GM19455 (cell line): Measurements from ENCODE around the gene APOO.
"Not testable (repeated sequence)": the region's sequence is repeated elsewhere in the genome, so short reads cannot be mapped to it uniquely, and the experiment has no call there.

Experiments
- ATAC-seq: cut with Tn5 transposase; IDR thresholded peaks from one replicate; pipeline ENCODE4 v1.9.1; 2021; ENCODE audit not compliant: unreplicated experiment

The APOO gene

GRCh38 chrX:23861215-23861896 lies 46.4 kb downstream of the APOO start:
- ATAC-seq = no peak

DNA sequence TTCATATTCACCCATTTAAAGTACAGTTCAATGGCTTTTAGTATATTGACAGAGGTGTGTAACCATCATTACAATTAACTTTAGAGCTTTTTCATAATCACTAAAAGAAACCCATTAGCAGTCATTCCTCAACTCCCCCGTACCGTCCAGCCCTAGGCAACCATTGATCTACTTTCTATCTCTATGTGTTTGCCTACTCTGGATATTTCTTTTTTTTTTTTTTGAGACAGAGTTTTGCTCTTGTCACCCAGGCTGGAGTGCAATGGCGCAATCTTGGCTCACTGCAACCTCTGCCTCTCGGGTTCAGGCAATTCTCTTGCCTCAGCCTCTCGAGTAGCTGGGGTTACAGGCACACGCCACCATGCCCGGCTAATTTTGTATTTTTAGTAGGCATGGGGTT lies 48.5 kb downstream of the APOO start:
- not testable (repeated sequence) for ATAC-seq

DNA sequence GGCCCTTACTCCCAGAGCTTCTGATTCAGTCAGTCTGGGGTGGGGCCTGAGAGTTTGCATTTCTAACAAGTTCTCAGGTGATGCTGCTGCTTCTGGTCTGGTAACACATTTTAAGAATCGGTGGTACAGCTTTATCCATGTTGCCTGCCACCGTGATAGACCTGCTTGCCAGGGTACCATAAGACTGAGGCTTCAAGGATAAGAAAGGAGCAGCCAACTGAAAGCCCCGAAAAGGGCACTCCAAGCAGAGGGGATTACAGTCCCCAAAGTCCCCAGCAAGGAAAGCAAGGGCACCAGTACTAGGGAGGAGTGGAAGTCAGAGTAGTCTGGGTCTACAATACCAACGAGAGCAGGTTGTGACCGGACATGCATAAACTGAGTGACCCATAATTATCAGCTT lies 49.8 kb downstream of the APOO start:
- ATAC-seq = no peak

- ATAC-seq = no peak
Measured at GRCh38 chrX:23857363-23857762, 50.4 kb downstream of the APOO start.

DNA sequence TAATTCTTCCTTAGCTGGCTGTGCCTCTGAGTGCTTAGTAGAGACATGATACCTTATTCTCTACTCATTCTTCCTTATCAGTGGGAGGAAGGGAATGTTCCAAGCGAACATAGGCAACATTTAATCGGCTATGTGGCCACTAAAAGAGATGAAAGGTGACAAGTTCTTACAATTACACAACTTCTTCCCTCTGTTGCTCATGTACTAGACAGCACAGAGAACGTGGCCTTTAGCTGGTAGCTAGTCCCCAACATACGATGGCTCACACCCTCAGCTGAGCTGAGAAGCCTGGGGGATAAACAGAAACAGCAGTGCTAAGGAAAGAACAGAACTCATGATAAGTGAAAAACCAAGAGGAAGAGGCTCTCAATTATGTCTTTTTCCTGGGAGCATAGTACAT lies 52.2 kb downstream of the APOO start:
- ATAC-seq = no peak

GRCh38 chrX:23854945-23855344 lies 52.8 kb downstream of the APOO start:
- no peak for ATAC-seq

DNA sequence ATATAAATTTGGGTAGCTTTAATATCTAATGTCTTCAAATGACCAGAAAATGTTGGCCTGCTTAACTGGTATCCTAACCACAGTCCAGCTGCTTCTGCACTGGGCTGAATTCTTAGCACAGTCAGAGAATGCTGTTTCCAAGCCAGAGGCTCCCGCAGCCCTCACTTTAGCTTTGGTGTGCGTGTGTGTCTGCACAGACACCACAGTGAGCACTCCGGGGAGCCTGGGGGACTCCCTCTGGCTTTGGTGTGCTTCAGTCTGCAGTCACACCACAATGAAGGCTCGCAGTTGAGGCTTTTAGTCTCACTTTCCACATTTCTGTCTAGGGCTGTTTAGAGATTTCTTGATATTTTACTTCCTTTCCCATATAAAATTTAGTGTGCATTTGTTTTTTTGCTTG lies 53.6 kb downstream of the APOO start:
- ATAC-seq = no peak

DNA sequence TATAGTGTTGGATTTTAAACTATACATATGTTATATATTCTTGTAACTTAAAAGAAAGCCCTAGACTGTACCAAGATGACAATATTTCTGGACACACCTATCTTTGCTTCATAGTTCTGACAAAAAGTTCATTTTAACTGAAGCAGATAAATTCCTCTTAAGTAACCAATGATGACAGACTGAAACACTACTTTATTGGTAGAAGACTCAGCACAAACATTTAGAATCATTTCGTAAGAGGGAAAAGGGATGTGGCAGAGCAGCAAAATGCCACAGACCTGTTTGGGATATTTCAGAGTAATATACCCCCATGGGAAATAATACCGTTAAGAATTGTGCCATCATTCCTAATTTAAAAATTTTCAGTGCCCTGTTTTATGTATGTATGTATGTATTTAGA lies 56.2 kb downstream of the APOO start:
- ATAC-seq = no peak

GRCh38 chrX:23849241-23849640 lies 58.5 kb downstream of the APOO start:
- ATAC-seq = no peak

DNA sequence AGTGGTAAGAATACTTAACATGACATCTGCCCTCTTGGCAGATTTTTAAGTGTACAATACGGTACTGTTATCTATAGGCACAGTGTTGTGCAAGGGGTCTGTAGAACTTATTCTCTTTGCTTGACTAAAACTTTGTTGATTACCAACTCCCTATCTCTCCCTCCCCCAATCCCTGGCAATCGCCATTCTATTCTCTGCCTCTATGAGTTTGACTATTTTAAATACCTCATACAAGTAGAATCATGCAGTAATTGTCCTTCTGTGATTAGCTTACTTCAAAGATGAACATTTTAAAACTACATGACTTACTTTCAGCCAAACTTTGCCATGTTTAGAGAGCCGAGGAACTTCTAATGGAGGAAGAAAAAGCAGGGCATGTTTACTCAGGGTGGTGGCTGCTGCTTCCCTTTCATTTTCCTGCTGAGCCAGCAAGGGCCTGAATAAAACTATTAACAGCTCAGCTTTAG lies 62.4 kb downstream of the APOO start:
- no peak for ATAC-seq

DNA sequence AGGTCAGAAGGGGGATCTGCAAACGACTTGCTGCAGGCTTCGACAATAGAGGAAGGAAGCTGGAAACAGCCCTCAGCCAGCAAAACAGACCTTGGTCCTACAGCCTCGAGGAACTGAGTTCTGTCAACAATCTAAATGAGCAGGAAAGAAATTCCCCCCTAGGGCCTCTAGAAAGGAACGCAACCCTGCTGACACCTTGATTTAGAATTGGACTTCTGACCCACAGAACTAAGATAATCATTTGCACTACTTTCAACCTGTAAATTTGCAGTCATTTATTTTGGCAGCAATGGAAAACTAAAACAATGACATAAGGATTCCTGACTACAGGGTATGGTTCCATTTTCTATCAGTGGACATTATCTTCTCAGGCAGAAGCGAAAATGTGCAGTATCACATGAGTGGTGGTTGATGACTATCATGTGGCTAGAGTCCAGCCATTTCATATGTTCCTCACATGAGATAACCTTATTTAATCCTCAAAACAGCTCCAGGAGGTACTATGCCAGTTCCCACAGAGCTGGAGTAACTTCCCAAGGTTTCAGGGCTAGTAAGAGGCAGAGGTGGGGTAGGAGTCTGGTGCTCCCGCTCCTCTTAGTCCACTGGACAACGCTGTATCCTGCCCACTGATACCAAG lies 63.1 kb downstream of the APOO start:
- ATAC-seq = no peak

GRCh38 chrX:23841847-23842522 lies 65.8 kb downstream of the APOO start:
- ATAC-seq = no peak

DNA sequence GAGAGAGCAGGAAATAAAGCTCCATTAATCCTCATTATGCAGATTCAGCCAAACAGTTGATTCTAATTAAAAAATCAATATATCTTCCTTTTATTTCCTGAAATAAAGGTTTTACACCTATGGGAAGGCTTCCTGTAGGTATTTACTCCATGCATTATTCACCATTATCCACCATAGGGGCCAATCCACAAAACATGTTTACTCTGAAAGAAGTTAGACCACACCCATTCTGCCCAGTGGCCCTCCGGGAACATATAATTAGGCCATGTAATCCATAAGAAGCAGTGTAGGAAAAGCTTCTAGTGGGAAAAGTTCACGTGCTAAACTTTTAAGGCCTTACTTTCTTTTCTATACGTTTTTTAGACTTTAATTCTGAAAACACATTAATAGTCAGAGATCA lies 67.1 kb downstream of the APOO start:
- no peak for ATAC-seq

DNA sequence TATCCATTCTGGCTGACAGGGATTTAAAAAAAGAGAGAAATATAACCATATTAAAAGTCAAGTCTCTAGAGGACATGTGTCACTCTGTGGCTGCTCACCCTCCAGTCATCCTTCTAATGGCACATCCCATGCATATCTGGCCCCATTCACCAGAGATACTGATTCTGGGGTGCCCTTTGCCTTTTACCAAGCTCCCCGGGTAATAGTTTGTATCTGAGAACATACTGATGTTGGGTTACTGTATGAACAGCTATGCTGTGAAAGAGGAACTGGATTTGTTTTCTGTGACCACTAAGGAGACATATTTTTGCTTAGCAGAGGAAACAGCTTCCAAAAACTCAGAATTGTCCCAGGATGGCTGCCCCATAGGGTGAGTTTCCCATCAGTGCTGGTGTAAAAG lies 68.8 kb downstream of the APOO start:
- no peak for ATAC-seq

GRCh38 chrX:23832721-23833120 lies 75.0 kb downstream of the APOO start:
- ATAC-seq = no peak

DNA sequence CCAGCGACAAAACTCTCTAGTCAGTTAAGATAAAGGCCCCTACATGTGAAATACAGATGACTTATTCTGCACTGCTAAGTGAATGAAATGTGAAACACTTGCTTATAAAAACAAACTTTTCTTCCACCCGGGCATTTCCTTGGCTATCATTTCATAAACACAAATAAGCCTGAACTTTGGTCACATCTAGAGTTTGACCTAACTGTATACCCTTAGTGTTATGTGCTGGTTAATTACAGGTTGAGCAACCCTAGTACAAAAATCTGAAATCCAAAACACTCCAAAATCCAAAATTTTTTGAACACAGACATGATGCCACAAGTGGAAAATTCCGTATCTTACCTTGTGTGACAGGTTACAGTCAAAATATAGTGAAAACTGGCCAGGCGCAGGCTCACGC lies 78.9 kb downstream of the APOO start:
- no peak for ATAC-seq

DNA sequence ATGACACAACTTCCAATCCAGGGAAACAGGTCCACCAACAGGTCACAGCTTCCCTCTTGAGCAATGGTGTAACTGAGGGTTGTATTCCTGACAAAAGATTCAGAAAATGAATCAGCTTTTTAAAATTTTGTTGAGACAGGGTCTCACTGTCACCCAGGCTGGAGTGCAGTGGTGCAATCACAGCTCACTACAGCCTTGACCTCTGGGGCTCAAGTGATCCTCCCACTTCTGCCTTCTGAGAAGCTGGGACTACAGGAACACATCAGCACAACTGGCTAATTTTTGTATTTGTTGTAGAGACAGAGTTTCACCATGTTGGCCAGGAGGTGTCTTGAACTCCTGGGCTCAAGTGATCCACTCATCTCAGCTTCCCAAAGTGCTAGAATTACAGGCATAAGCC lies 81.1 kb downstream of the APOO start:
- ATAC-seq = no peak

DNA sequence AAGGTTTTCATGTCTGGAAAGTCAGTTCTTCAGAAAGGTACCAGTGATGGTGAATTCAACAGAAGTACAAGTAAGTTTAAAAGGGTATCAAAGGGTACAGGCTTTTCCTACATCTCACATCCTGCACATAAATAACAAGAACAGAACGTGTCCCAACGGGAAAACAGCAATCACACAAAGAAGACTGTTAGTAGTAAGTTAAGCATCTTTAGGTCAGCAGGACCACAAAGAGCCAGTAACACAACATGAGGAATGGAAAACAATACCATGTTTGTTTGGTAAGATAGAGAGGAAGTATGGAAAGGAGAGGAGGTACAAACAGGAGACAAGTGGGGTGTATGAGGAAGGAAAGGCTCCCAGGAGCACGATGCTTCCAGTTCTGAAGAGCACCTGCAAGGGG lies 81.5 kb downstream of the APOO start:
- no peak for ATAC-seq

- ATAC-seq = no peak
Measured at GRCh38 chrX:23825675-23826074, 82.1 kb downstream of the APOO start.

- no peak for ATAC-seq
Measured at GRCh38 chrX:23822841-23823240, 84.9 kb downstream of the APOO start.

DNA sequence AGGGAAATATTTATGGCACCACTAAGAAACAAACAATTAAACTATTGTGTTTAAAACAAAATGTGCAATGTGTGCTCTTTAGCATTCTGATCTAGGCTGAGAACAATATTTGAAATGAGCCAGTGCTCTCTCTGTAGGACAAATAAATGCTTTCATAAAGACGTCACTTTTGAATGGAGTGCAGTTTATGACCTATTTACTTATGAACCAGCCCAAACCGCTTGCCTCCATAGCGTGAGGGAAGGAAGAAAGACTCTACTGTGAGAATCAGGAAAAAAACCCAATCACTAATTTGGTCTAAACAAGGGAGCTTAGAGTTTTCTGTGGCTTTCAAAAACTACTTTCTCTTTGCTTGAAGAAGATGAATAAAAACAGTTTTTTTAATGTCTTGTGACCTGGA lies 85.3 kb downstream of the APOO start:
- ATAC-seq = no peak

DNA sequence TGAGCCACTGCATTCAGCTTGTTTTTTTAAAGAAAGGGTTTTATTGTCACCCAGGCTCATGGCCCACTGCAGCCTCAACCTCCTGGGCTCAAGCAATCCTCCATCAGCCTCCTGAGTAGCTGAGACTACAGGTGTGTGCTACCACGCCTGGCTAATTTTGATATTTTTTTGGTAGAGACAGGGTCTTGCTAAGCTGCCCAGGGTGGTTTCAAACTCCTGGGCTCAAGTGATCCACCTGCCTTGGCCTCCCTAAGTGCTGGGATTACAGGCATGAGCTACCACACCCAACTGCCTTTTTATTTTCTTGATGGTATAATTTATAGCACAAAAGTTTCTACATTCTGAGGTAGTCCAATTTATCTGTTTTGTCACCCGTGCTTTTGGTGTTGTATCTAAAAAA lies 85.9 kb downstream of the APOO start:
- ATAC-seq = no peak
